Left ventricle myocardium inferior (tissue), 1 donor: Measurements from ENCODE around the gene ADGRL1. TPM values are rescaled to one million over a fixed set of nuclear protein-coding genes. Genes with fewer than 3 reads are reported as not detected.

Source experiments
- DNase-seq: peaks from one replicate; pipeline ENCODE4 v3.0.0-alpha.2; 2020
- H3K27ac ChIP-seq: fragments of 200-600 bp; replicated peaks from 2 replicates; pipeline ENCODE4 v1.8.0; 2021
- H3K27me3 ChIP-seq: fragments of 200-600 bp; 2 replicates; pipeline ENCODE4 v1.8.0; 2021; ENCODE audit warnings: low read depth
- H3K36me3 ChIP-seq: fragments of 200-600 bp; 2 replicates; pipeline ENCODE4 v1.8.0; 2021
- H3K4me1 ChIP-seq: fragments of 200-600 bp; 2 replicates; pipeline ENCODE4 v1.8.0; 2021
- H3K4me3 ChIP-seq: fragments of 200-600 bp; 2 replicates; pipeline ENCODE4 v1.8.0; 2021; ENCODE audit warnings: mild to moderate bottlenecking, moderate library complexity
- H3K9me3 ChIP-seq: fragments of 200-600 bp; replicated peaks from 2 replicates; pipeline ENCODE4 v1.8.0; 2021
- intact Hi-C: fragments of 100-400 bp; cut with micrococcal nuclease; formaldehyde crosslinking; loops from one replicate; pipeline ENCODE4 v1.11.0; 2022
- total RNA-seq: library from RNA; stranded (reverse); fragmentation: NEBNext Ultra II Directional; extraction: Animal tissue kit (Norgen Biotek cat#: 25700); gene quantifications from one replicate; pipeline ENCODE4 v1.2.1, GENCODE V29; 2021
- TF ChIP-seq, protein P1 (sequence below): fragments of 200-600 bp; IDR thresholded peaks from 2 replicates; pipeline ENCODE4 v1.8.0; 2021; ENCODE audit warnings: antibody characterized with exemption, mild to moderate bottlenecking, borderline replicate concordance
- donor health status: DM: no; HTN: yes; CAD: no; lungs with severe emphysema.

Gene ADGRL1
- total RNA-seq, 1 donor from 2014 or later = 16.1 TPM

DNA sequence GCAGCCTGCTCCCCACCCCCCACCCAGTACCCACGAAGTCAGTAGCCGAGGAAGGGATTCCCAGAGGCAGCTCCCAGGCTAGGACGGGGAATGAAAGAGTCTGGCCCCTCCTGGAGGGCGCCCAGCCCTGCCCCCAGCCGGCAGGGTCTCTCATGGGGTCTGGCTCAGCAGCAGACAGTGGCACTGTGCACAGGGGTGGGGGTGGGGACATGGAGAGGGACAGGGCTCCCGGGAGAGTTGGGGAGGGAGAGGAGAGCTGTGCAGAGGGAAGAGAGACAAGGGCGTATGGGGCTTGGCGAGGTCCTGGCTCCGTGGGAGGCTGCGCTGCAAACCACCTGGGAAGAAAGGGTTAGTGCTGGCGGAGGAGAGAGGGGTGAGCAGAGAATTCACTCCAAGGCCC is 41.9 kb downstream of the ADGRL1 start:
- no peaks in the 10 kb centered on the region for H3K9me3 ChIP-seq
- no peak overlapping the region for H3K4me3 ChIP-seq
- H3K27me3 ChIP-seq = no peaks in the 10 kb centered on the region
- intact Hi-C loops = no loop called here
- TF ChIP-seq, protein P1, sequence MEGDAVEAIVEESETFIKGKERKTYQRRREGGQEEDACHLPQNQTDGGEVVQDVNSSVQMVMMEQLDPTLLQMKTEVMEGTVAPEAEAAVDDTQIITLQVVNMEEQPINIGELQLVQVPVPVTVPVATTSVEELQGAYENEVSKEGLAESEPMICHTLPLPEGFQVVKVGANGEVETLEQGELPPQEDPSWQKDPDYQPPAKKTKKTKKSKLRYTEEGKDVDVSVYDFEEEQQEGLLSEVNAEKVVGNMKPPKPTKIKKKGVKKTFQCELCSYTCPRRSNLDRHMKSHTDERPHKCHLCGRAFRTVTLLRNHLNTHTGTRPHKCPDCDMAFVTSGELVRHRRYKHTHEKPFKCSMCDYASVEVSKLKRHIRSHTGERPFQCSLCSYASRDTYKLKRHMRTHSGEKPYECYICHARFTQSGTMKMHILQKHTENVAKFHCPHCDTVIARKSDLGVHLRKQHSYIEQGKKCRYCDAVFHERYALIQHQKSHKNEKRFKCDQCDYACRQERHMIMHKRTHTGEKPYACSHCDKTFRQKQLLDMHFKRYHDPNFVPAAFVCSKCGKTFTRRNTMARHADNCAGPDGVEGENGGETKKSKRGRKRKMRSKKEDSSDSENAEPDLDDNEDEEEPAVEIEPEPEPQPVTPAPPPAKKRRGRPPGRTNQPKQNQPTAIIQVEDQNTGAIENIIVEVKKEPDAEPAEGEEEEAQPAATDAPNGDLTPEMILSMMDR = no peak
- peaks cover 22% of the 10 kb centered on the region for H3K4me1 ChIP-seq
- no peak for DNase-seq
- H3K27ac ChIP-seq = no peak overlapping the region
- H3K36me3 ChIP-seq = peaks cover 12% of the 10 kb centered on the region

DNA sequence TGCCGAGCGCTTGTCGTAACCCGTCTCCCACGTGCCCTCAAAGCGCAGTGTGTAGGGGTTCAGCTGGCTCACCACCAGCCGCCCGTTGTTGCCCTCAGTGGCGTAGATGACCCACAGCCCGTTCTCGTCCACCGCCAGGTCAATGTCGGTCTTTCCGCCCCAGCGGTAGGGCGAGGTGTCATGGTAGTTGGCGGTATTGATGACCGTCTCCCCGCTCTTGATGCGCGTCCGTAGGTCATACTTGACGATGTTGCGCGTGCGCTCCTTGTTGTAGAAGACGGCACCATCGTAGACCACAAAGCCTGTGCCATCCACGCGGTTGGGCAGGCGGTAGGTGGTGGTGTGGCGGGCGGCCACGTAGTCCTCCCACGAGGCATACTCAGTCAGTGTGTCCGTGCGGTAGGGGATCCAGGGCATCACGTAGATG is 43.1 kb downstream of the ADGRL1 start:
- no peak for DNase-seq
- peaks cover 17% of the 10 kb centered on the region for H3K4me1 ChIP-seq
- no peaks in the 10 kb centered on the region for H3K27me3 ChIP-seq
- no peak overlapping the region for H3K27ac ChIP-seq
- H3K36me3 ChIP-seq = peaks cover 22% of the 10 kb centered on the region
- no peak overlapping the region for H3K4me3 ChIP-seq
- H3K9me3 ChIP-seq = no peaks in the 10 kb centered on the region
- TF ChIP-seq, protein P1 = no peak
- intact Hi-C loops = no loop called here

GRCh38 chr19:14161305-14161704 is 44.7 kb downstream of the ADGRL1 start:
- no peaks in the 10 kb centered on the region for H3K9me3 ChIP-seq
- peaks cover 38% of the 10 kb centered on the region for H3K36me3 ChIP-seq

DNA sequence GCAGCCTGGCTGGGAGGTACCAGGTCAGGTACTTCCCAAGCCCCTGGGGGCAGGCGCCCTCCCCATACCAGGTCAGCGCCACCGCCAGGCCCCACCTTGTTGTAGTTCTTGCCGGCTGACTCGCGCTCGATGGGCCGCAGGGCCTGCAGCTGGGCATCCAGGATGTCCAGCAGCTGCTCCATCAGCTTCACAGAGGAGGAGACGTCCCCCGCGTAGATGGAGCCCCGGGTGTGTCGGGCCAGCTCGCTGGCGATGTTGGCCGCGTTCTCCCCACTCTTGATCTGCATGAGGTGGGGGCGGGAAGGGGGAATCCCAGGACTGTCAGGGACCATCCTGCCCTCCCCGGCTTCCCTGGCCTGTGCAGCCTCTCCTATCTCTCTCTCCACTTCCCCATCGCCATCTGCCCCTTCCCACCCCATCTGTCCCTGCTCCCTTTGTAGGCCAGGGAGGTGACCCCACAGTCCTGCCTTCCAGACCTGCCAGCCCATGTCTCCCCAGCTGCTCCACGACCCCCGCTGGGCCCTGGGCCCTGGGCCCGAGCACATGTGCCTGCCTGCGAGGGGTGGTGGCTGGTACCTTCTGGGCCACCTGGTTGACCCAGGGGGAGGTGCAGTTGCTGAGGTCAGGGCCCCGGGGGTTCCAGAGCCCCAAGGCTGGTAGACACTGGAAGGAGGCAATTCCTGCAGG is 45.8 kb downstream of the ADGRL1 start:
- no peak for DNase-seq
- H3K36me3 ChIP-seq = peaks cover 49% of the 10 kb centered on the region
- TF ChIP-seq, protein P1 = no peak
- no peaks in the 10 kb centered on the region for H3K4me1 ChIP-seq
- no peak overlapping the region for H3K4me3 ChIP-seq
- no peaks in the 10 kb centered on the region for H3K9me3 ChIP-seq
- no peaks in the 10 kb centered on the region for H3K27me3 ChIP-seq
- no peak overlapping the region for H3K27ac ChIP-seq
- intact Hi-C loops = no loop called here

More at GRCh38 chr19:14161305-14161704, 44.7 kb downstream of the ADGRL1 start:
- intact Hi-C loops = no loop called here
- no peak overlapping the region for H3K4me3 ChIP-seq
- H3K4me1 ChIP-seq = peaks cover 1% of the 10 kb centered on the region
- no peaks in the 10 kb centered on the region for H3K27me3 ChIP-seq
- no peak for DNase-seq
- no peak overlapping the region for H3K27ac ChIP-seq
- TF ChIP-seq, protein P1 = no peak

- no peak for DNase-seq
- Histone ChIP-seq H3K36me3 (peaks cover 59% of the 10 kb centered on the region), H3K27ac (no peak overlapping the region), H3K4me1 (no peaks in the 10 kb centered on the region), H3K27me3 (no peaks in the 10 kb centered on the region), H3K4me3 (no peak overlapping the region), H3K9me3 (no peaks in the 10 kb centered on the region)
- TF ChIP-seq, protein P1 = no peak
- intact Hi-C loops = no loop called here
Measured at GRCh38 chr19:14159059-14159458, 46.9 kb downstream of the ADGRL1 start.
